ENCODE results near the gene TAPBP. TPM values are rescaled to one million over a fixed set of nuclear protein-coding genes. Genes with fewer than 3 reads are reported as not detected.
A peak's percentile ranks its signal among the peaks of the same experiment; 100 is the strongest.
"Not testable (repeated sequence)": the region's sequence is repeated elsewhere in the genome, so short reads cannot be mapped to it uniquely, and the experiment has no call there.

The TAPBP gene
- polyA plus RNA-seq, 2 of the 4 experiments (the other 2 are of a cell fraction) = 16.8 to 37.5 TPM

DNA sequence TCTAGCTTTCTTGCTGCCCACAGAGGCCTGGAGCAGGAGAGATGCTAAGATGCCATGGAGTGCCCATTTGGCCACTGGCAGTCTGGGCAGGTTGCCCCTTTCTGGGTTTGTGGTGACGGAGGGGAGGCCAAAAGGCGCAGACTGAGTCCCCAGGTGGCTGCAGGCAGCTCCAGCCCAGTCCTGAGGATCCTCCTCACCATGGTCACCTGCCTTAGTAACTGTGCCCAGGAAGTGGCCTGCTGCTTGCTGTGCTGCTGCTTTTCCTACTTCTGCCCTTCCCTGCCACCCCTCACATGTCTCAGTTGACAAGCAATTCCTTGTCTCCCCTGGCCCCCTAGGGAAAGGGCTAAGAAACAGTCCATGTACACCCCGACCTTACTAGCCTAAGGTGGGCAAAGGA lies 42.4 kb upstream of the TAPBP start:
- no peak for TF ChIP-seq EP300 (IDR thresholded peaks at IDR 0.05)
- TF ChIP-seq, protein P1, sequence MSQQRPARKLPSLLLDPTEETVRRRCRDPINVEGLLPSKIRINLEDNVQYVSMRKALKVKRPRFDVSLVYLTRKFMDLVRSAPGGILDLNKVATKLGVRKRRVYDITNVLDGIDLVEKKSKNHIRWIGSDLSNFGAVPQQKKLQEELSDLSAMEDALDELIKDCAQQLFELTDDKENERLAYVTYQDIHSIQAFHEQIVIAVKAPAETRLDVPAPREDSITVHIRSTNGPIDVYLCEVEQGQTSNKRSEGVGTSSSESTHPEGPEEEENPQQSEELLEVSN (IDR thresholded peaks at IDR 0.05; ENCODE audit: borderline replicate concordance, low read depth) = no peak
- no peak for TF ChIP-seq JUNB (IDR thresholded peaks at IDR 0.05)
- no peak for TF ChIP-seq CTCF (IDR thresholded peaks at IDR 0.05)
- no peak for TF ChIP-seq TFCP2L1 (CRISPR knock-in tag; IDR thresholded peaks at IDR 0.05)
- TF ChIP-seq, protein P2, sequence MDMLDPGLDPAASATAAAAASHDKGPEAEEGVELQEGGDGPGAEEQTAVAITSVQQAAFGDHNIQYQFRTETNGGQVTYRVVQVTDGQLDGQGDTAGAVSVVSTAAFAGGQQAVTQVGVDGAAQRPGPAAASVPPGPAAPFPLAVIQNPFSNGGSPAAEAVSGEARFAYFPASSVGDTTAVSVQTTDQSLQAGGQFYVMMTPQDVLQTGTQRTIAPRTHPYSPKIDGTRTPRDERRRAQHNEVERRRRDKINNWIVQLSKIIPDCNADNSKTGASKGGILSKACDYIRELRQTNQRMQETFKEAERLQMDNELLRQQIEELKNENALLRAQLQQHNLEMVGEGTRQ (IDR thresholded peaks at IDR 0.05) = no peak
- Histone ChIP-seq H3K4me2 (no peak overlapping the region), H3K9me3 (no peaks in the 10 kb centered on the region), H3K27ac (0 out of 6 replicates have a peak overlapping the region, but pooled peaks of 1 of the 2 experiments have one; percentile 17), H3K4me3 (no peak overlapping the region), H3K4me1 (peaks cover 6% of the 10 kb centered on the region; the same call in 2 of the 3 replicates)
- DNase-seq (ENCODE audit: low read depth in 1 of 2, low spot score in 1 of 2) (no peak), ATAC-seq (no peak), FAIRE-seq (no peak)
- CTCF ChIA-PET = no interaction called here
- POLR2A ChIA-PET = no interaction called here
- 92% methylated on average over 2 of the region's 3 CpGs for WGBS (ENCODE audit: missing lambda C conversion rate)

- H3K4me2 ChIP-seq; CTCF ChIA-PET; H3K4me3 ChIP-seq; ATAC-seq; DNase-seq (ENCODE audit: low read depth in 1 of 2, low spot score in 1 of 2); H3K4me1 ChIP-seq; H3K9me3 ChIP-seq; FAIRE-seq; H3K27ac ChIP-seq; POLR2A ChIA-PET: not testable (repeated sequence)
- 74% methylated on average over 6 of the region's 6 CpGs for WGBS (ENCODE audit: missing lambda C conversion rate)
Observed at GRCh38 chr6:33355860-33356259, 42.0 kb upstream of the TAPBP start.

GRCh38 chr6:33347816-33348215 lies 33.9 kb upstream of the TAPBP start:
- DNase-seq (ENCODE audit: low read depth in 1 of 2, low spot score in 1 of 2) (no peak), ATAC-seq (no peak), FAIRE-seq (no peak)
- Histone ChIP-seq H3K4me1 (no peaks in the 10 kb centered on the region), H3K4me3 (no peak overlapping the region), H3K4me2 (no peak overlapping the region), H3K27ac (no peak overlapping the region), H3K9me3 (no peaks in the 10 kb centered on the region)
- TF ChIP-seq, protein P1 (IDR thresholded peaks at IDR 0.05; ENCODE audit: borderline replicate concordance, low read depth) = no peak
- TF ChIP-seq, protein P3, sequence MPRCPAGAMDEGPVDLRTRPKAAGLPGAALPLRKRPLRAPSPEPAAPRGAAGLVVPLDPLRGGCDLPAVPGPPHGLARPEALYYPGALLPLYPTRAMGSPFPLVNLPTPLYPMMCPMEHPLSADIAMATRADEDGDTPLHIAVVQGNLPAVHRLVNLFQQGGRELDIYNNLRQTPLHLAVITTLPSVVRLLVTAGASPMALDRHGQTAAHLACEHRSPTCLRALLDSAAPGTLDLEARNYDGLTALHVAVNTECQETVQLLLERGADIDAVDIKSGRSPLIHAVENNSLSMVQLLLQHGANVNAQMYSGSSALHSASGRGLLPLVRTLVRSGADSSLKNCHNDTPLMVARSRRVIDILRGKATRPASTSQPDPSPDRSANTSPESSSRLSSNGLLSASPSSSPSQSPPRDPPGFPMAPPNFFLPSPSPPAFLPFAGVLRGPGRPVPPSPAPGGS (IDR thresholded peaks at IDR 0.05) = no peak
- TF ChIP-seq ZNF302 (CRISPR knock-in tag; IDR thresholded peaks at IDR 0.05) (no peak), HMGXB4 (CRISPR knock-in tag; IDR thresholded peaks at IDR 0.05; ENCODE audit: borderline replicate concordance) (no peak), RNF2 (IDR thresholded peaks at IDR 0.05; ENCODE audit: borderline replicate concordance, low read depth) (no peak), FOSL2 (IDR thresholded peaks at IDR 0.05) (no peak), FOSL2 (CRISPR knock-in tag; IDR thresholded peaks at IDR 0.05) (no peak), MAFK (IDR thresholded peaks at IDR 0.05; ENCODE audit: partially characterized antibody) (no peak), ZC3H11A (IDR thresholded peaks at IDR 0.05) (no peak), FOXS1 (CRISPR knock-in tag; IDR thresholded peaks at IDR 0.05) (no peak), RFX5 (IDR thresholded peaks at IDR 0.05) (no peak)
- CTCF ChIA-PET = interaction anchor here (0.5 to 1.1 kb wide), 3 partner anchors 9 to 19 kb away, joined by 3 to 4 read pairs (median 3); a partner anchor contains a TSS
- POLR2A ChIA-PET = no interaction called here
- 79% methylated on average over 5 of the region's 5 CpGs for WGBS (ENCODE audit: missing lambda C conversion rate)

GRCh38 chr6:33346972-33347371 lies 33.1 kb upstream of the TAPBP start:
- POLR2A ChIA-PET, FAIRE-seq: not testable (repeated sequence)
- 55% methylated on average over 5 of the region's 5 CpGs for WGBS (ENCODE audit: missing lambda C conversion rate)

More at GRCh38 chr6:33346972-33347371, 33.1 kb upstream of the TAPBP start:
- H3K9me3 ChIP-seq; H3K4me3 ChIP-seq; H3K4me1 ChIP-seq; CTCF ChIA-PET; ATAC-seq; H3K4me2 ChIP-seq; DNase-seq (ENCODE audit: low read depth in 1 of 2, low spot score in 1 of 2); H3K27ac ChIP-seq: not testable (repeated sequence)
